Activated CD4-positive, alpha-beta T cell treated with anti-CD3 and anti-CD28 coated beads for 1 hour (primary cell): Measurements from ENCODE around the gene GLOD4.
"Not testable (repeated sequence)": the region's sequence is repeated elsewhere in the genome, so short reads cannot be mapped to it uniquely, and the experiment has no call there.

ENCODE experiments used
- DNase-seq: peaks from one replicate; pipeline ENCODE4 v3.0.0-alpha.2; 2020

Gene GLOD4

DNA sequence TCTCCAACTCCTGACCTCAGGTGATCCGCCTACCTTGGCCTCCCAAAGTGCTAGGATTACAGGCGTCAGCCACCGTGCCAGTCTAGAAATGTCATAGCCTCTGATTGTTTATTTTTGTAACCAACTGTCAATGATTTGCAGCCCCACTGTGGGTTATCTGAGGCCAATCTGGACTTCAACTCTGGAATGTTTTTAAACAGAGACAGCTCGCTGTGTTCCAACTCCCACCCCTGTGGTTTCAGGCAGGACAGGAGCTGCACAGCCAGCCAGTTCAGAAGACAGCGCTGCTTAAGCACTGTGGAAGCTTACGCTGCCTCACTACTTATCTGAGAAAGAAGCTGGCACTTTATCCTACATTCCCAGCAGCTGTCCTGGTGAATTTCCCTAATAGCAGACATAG lies 19.6 kb upstream of the GLOD4 start:
- no peak for DNase-seq

DNA sequence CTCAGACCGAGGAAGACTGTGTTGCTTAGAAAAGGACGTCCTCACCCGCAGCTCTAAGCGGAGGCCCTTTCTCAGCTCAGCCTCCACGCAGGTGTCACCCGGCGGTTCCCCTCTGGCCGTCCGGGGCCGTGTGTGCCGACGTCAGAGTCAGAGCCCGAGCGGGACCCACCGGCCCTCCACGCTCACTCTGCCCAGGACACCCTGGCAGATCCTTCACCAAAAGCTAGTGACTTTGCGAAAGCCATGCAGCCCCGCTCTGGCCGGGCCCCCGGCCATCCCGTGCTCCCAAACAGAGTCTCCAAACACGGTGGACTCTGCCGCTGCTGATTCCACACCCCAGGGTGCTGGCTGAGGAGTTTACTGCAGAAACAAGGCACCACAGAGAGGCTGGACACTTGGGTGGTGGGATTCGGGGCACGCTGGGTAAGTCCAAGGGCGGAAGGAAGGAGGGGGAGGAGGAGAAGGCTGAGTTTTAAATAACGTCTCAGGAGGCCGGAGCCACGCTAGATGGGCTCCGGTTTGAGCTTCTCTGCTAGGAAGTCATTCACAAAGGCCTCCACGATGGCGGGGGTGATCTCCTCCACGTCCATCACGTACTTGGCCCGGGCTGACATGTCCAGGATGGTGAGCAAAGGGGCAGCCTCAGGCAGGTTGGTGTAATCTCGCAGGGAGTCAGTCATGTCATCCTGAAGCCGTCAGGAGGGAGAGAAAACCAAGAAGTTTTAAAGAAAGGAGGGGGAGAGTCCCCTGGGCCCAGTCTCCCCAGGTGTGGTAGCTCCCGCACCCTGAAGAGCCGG lies 18.6 kb upstream of the GLOD4 start:
- no peak for DNase-seq

DNA sequence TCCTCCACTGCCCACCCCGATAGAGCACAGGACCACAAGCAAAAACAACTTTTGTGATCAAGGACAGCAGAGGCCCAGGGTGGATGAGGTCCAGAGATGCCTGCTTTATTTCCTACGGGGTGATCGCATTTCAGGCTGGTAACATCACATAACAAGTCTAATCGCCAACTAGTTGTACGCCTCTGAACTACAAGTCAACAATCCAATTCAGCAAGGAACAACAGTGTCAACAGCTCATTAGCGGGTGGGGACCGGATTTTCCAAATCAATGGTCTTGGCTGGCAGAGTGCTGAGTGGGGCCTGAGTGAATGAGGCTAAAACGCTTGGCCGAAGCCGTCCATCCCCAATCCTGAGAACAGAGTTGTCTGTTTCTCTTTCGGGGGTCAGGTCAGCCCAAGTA lies 17.2 kb upstream of the GLOD4 start:
- no peak for DNase-seq

GRCh38 chr17:798246-798645 lies 16.2 kb upstream of the GLOD4 start:
- DNase-seq = no peak

DNA sequence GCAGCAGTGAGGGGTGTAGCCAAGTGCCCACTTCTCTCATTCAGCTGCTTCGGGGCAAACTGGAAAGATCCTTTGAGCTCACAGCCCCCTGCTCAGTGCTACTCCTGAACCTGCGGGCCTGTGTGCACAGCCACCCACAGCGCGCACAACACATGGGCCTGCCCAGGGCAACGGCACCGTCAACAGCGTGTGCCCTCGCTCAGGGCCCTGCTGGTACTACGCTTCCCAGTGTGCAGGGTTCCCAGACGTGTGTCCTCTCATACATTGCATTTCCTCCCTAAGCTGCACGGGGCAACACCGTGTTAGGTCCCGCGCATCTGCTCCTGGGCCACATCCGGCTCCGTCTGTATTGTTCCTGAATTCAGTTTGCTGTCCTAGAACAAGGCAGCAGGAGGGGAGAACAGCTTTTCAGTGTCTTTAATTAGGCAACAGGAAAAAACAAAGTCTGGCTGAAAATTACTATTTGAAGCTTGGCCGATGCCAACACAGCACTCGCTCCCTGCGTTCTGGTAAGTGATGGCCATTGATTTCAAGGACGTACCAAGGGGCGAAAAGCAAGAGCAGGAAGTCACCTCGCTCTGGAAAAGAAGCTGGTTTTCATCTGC lies 15.3 kb upstream of the GLOD4 start:
- DNase-seq = no peak

DNA sequence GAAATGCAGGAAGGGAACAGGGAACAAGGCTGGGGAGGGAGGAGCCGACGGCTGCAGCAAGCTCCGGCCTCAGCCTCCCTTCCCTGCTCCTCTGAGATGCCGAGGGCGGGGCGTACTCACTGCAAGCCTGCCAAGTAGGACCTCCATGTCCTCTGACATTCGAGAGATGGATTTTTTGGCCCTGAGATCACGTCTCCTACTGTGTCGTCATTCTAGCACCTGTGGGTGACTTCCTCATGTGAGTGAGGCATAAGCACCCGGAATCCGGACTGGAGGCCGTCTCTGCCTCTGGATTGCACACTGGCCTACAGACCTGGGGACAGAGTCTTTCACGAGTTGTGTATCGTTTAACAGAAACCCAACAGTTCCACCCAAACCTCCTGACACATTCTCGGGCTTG lies 14.5 kb upstream of the GLOD4 start:
- no peak for DNase-seq

GRCh38 chr17:795721-796120 lies 13.6 kb upstream of the GLOD4 start:
- no peak for DNase-seq

DNA sequence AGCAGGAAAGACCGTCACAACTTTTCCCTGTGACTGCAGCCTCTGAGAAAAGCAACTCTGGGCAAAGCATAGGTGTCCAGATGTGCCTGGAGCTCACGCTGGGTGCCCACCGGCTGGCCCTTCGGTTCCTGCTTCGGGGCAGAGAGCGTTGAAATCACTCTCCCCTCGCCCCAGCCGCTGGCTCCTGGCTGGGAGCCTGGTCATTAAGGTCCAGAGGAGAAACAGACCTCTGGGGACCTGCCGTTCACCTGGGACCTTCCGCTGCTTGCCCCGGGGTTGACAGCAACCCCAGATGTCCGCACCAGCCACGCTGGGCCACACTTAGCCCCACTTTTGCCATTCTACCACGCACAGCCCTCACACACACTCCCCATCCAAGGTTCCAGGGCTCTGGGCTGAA lies 13.2 kb upstream of the GLOD4 start:
- DNase-seq = no peak

DNA sequence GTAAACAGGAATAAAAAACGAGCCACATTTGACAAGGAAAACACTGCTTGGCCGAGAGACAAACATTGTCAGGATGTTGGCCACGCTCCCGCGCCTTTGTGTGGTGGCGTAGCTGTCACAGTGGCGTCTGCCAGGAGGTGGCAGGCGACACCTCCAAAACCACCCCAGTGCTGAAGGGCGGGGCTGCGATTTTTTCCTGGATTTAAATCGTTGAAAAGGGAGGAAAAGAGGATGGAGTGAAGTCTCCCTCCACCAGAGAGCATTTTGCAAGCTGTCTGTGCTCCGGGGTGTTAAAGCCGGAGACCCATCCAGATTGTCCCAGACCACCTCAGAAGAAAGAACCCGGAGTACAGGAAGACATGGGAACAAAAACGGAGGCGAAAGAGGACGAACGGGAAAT lies 12.8 kb upstream of the GLOD4 start:
- peak; percentile 16 for DNase-seq

DNA sequence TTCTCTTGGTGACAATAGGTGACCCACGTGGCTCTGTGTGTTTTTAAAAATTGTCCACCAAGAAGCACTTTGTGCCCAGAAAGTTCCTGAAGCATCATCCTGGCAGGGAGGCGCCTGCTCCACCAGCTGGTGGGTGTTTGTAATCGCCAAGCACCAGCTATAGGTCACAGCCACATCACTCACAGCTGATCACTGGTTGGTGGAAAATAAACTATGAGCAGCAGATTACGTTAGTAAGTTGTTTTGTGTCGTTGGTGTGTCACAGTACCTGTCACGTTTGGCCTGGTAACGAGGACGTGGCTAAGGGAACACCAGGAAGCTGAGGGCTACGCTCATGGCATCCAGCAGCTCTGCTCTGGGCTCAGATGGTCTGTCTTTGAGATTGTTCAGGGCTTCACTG lies 10.2 kb upstream of the GLOD4 start:
- DNase-seq = no peak

- no peak for DNase-seq
Observed at GRCh38 chr17:791829-792228, 9.7 kb upstream of the GLOD4 start.

DNA sequence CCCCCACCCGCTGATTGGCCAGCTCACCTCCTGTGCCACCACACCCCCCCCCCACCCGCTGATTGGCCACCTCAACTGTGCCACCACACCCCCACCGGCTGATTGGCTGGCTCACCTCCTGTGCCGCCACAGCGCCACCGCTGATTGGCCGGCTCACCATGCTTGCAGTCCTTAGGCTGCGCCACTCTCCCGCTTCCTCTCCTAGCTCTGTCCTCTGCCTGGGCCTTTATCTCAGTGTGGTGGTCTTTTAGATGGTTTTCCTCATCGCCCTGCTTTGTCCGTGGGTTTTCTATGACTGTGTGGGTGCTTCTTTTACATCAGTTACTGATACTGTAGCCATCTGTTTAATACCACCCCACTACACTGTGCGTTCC lies 8.8 kb upstream of the GLOD4 start:
- DNase-seq = not testable (repeated sequence)

GRCh38 chr17:789931-790873 lies 8.1 kb upstream of the GLOD4 start:
- not testable (repeated sequence) for DNase-seq

GRCh38 chr17:789160-789840 lies 7.2 kb upstream of the GLOD4 start:
- DNase-seq = no peak

GRCh38 chr17:788551-788950 lies 6.5 kb upstream of the GLOD4 start:
- DNase-seq = no peak

- DNase-seq = no peak
Observed at GRCh38 chr17:787641-788221, 5.7 kb upstream of the GLOD4 start.

DNA sequence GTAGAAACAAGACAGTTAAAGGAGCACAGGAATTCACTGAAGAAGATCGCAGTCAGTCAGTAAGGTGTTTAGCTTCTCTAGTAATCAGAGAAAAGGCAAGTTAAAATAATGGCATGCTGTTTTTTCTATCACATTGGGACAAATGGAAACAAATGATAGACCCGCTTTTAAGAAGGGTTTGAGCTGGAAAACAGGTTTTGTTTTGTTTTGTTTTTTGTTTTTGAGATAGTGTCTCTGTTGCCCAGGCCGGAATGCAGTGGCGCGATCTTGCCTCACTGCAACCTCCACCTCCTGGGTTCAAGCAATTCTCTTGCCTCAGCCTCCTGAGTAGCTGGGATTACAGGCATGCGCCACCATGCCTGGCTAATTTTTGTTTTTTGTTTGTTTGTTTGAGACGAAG lies 3.8 kb upstream of the GLOD4 start:
- not testable (repeated sequence) for DNase-seq

- DNase-seq = no peak
Observed at GRCh38 chr17:784143-784542, 2.1 kb upstream of the GLOD4 start.

- no peak for DNase-seq
Observed at GRCh38 chr17:778096-778495, 4.0 kb downstream of the GLOD4 start.

DNA sequence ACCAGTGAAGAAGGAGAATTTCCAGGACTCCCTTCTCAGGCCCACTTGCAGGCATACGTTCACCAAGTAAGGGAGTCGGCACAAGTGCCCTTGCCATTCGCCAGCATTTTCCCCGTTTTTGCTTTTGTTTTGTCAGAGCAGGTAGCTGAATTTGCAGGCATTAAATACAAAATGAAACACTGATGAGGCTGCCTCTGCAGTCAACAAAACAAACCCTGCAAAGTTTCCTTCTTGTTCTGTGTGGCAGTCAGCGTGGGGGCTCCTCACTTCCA lies 7.8 kb downstream of the GLOD4 start:
- DNase-seq = no peak

DNA sequence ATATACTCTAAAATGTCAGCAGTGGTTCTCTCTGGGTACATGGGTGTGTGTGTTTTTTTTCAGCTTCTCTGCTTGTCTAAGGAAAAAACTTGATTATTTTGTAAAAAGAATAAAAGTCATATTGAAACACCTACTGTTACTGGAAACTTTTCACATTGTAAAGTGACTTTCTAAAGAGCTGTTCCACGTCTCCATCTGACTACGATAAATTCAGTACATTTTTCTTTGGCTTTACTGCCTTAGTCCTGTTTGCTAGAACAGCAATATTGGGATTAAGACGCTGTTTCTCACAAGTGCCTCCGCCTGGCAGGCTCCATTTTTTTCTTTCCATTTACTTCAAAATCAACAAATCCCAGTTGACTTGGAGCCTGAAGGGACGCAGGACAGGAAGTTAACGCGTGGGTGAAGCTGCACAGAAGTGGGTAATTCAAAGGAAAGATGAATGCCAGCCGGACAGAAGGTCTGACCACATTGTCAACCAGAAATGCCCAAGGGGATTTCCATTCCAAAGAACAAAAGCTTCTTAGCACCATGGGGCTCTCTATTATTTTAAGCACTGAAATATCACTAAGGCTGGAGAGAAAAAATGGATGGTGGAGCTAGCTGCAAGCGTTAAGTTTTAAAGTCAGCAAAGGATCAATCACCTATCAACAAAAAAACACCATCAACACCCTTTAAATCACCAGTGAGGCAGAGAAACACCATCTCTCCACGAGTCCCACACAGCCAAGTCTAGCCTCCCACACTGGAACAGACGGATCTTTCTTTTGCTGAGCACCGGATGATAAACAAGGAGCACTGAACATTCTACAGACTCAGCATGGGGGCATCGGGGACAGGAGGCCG lies 8.4 kb downstream of the GLOD4 start:
- DNase-seq = no peak

DNA sequence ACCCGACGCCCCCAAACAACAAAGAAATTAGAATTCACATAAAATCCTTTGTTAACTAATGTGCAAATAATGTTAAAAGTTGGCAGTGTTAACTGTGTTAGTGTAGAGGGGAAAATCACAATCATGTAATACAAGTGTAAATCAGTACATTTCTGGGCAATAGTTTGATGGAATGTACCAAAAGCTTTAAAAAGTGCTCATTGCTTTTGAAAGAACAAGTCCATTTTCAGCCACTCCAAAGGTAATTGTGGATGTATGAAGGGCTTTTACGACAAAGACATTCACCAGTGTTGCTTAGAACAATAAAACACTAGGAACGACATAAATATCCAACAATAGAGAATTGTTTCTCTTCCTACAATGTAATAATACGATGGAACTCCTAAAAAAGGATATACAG lies 9.1 kb downstream of the GLOD4 start:
- no peak for DNase-seq
